Measurements from ENCODE around the gene EVA1A. TPM values are rescaled to one million over a fixed set of nuclear protein-coding genes. Genes with fewer than 3 reads are reported as not detected.
A peak's percentile ranks its signal among the peaks of the same experiment; 100 is the strongest.

The EVA1A gene
- total and polyA plus RNA-seq, 2 of the 8 experiments (the other 6 are each of a cell fraction or from before 2014, with no cell fraction given) = 2.4 to 4.3 TPM

- ChIA-PET CTCF (ENCODE audit: partially characterized antibody) (interaction anchor here (1.1 to 2.4 kb wide), 4 partner anchors 9 to 42 kb away, joined by 3 to 7 read pairs (median 4); no protein-coding TSS in a partner anchor), POLR2A (ENCODE audit: partially characterized antibody) (interaction anchor here (1.5 kb wide), 1 partner anchor 10 kb away, joined by 3 read pairs; no protein-coding TSS in a partner anchor)
- Histone ChIP-seq H3K4me3 (ENCODE audit: extremely low read depth in 1 of 4, insufficient read depth in 2 of 4, low read depth in 3 of 4, low read length in 4 of 4) (no peak overlapping the region), H2AK5ac (ENCODE audit: low read depth, low read length) (no peak overlapping the region), H3K23ac (ENCODE audit: insufficient read length) (no peak overlapping the region), H2BK5ac (ENCODE audit: low read depth, low read length) (no peak overlapping the region), H3K4me1 (replicated peaks in 1 of 4; ENCODE audit: control insufficient read depth in 3 of 4, insufficient read depth in 4 of 4, low read length in 3 of 4) (no peaks in the 10 kb centered on the region), H3K9me3 (ENCODE audit: insufficient read depth in 2 of 2, low read depth in 1 of 2, low read length in 1 of 2) (no peaks in the 10 kb centered on the region), H3K18ac (ENCODE audit: extremely low read depth, low read length) (no peak overlapping the region), H2BK20ac (ENCODE audit: low read length) (no peak overlapping the region), H3K27me3 (replicated peaks in 1 of 4; ENCODE audit: control insufficient read depth in 3 of 4, extremely low read depth in 1 of 4, insufficient read depth in 3 of 4, low read length in 3 of 4) (no peaks in the 10 kb centered on the region; a peak in 2 of 7 replicates), H4K91ac (replicated peaks; ENCODE audit: insufficient read length, low read length) (no peak overlapping the region), H3K27ac (ENCODE audit: low read depth, low read length) (no peak overlapping the region), H3K36me3 (ENCODE audit: control insufficient read depth in 2 of 4, insufficient read depth in 4 of 4, low read length in 3 of 4) (no peaks in the 10 kb centered on the region), H3K14ac (ENCODE audit: insufficient read length) (no peak overlapping the region), H3K79me1 (ENCODE audit: low read depth, low read length) (no peaks in the 10 kb centered on the region), H3K23me2 (ENCODE audit: low read depth, low read length) (no peaks in the 10 kb centered on the region), H3K4ac (replicated peaks; ENCODE audit: insufficient read length, low read depth, low read length) (no peak overlapping the region), H3K56ac (replicated peaks; ENCODE audit: insufficient read length, low read depth, low read length) (no peak overlapping the region), H4K8ac (ENCODE audit: extremely low read depth, insufficient read depth, low read length) (no peak overlapping the region), H2BK120ac (replicated peaks; ENCODE audit: low read depth, low read length) (no peak overlapping the region), H3K4me2 (ENCODE audit: insufficient read depth in 1 of 2, low read depth in 2 of 2, low read length in 2 of 2) (no peak overlapping the region), H2AFZ (ENCODE audit: low read length) (0 out of 2 replicates have a peak overlapping the region, but pooled peaks have one; percentile 30), H3K9ac (replicated peaks in 1 of 4; ENCODE audit: extremely low read depth in 1 of 4, low read depth in 3 of 4, low read length in 3 of 4) (no peak overlapping the region), H4K5ac (ENCODE audit: insufficient read length, low read depth, low read length) (no peak overlapping the region), H3K79me2 (ENCODE audit: control insufficient read depth in 1 of 2, insufficient read depth in 2 of 2, low read length in 2 of 2) (no peaks in the 10 kb centered on the region), H2BK12ac (ENCODE audit: low read depth, low read length) (no peak overlapping the region), H2BK15ac (ENCODE audit: low read length) (no peak overlapping the region), H4K20me1 (replicated peaks in 1 of 2; ENCODE audit: control insufficient read depth in 1 of 2, insufficient read depth in 2 of 2, low read length in 2 of 2) (no peaks in the 10 kb centered on the region)
- DNase-seq (ENCODE audit: low read depth in 1 of 2, low spot score in 2 of 2) = no peak
- no peak for FAIRE-seq
- WGBS, 2 experiments (ENCODE audit: extremely low coverage in 1 of 2, insufficient coverage in 1 of 2, insufficient read length in 1 of 2, insufficient replicate concordance in 2 of 2, low coverage in 1 of 2, low lambda C conversion rate in 2 of 2, missing lambda C conversion rate in 1 of 2) = 90% methylated on average over 8 of the region's 8 CpGs; no CpG with 5 or more reads in 1 of the 2 experiments
Measured at GRCh38 chr2:75570024-75570947, 9.5 kb upstream of the EVA1A start.

Measured in H1 (cell line).